Measurements from ENCODE around the gene ARSB.
"Not testable (repeated sequence)": the region's sequence is repeated elsewhere in the genome, so short reads cannot be mapped to it uniquely, and the experiment has no call there.

DNA sequence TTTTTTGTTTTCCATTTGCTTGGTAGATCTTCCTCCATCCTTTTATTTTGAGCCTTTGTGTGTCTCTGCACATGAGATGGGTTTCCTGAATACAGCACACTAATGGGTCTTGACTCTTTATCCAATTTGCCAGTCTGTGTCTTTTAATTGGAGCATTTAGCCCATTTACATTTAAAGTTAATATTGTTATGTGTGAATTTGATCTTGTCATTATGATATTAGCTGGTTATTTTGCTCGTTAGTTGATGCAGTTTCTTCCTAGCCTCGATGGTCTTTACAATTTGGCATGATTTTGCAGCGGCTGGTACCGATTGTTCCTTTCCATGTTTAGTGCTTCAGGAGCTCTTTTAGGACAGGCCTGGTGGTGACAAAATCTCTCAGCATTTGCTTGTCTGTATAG is 133.2 kb downstream of the ARSB start:
- not testable (repeated sequence) for TF ChIP-seq CTCF (IDR thresholded peaks at IDR 0.05; ENCODE audit: insufficient read depth, low read length); POLR2AphosphoS5 (IDR thresholded peaks at IDR 0.05; ENCODE audit: low read depth); GABPA (IDR thresholded peaks at IDR 0.05; ENCODE audit: low read depth); REST (IDR thresholded peaks at IDR 0.05; ENCODE audit: insufficient replicate concordance, low read depth); SPI1 (IDR thresholded peaks at IDR 0.05; ENCODE audit: borderline replicate concordance, low read depth)
